Body of pancreas (tissue), 4 donors: Measurements from ENCODE around the gene WDR45.

Source experiments
- CTCF ChIP-seq, 7 experiments: fragments of 450-650 bp in 4 of 7; fragments of 200-600 bp in 3 of 7; sonication (generic) in 3 of 7; IDR thresholded peaks; one replicate each; pipeline ENCODE4 v1.5.1; 2016 to 2019; ENCODE audit warnings: antibody characterized with exemption in 7 of 7
- POLR2A ChIP-seq, 3 donors: fragments of 450-650 bp; IDR thresholded peaks; one replicate each; pipeline ENCODE4 v1.6.1; 2016; ENCODE audit warnings: antibody characterized with exemption in 3 of 3, mild to moderate bottlenecking in 2 of 3

DNA sequence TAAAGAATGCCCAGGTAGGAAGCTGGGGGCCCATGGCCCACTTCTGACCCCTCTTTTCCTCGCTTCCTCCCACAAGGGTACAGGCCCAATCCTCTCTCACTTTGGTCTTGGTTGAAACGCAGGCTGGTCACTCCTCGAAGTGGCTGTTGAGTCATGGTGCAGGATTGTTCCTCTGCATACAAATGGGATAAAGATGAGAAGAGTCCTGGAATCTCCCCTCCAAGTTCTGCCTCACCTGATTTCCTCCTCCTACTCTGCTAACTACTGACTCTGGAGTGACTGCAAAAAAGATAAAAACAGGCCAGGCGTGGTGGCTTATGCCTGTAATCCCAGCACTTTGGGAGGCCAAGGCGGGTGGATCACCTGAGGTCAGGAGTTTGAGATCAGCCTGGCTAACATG is 1.7 kb downstream of the WDR45 start:
- TF ChIP-seq CTCF (IDR thresholded peaks at IDR 0.05) (no peak), POLR2A (IDR thresholded peaks at IDR 0.05) (no peak)
